Naive thymus-derived CD8-positive, alpha-beta T cell (primary cell): ENCODE measurements around the gene SNN. TPM values are rescaled to one million over a fixed set of nuclear protein-coding genes. Genes with fewer than 3 reads are reported as not detected.

ENCODE experiments used
- ATAC-seq, 2 donors: fragments of 150-1000 bp; cut with Tn5 transposase in 1 of 2; sonication (Bioruptor Pico), chemical (Tn5 transposase) in 1 of 2; 1 replicate in 1 of 2; 2 replicates in 1 of 2; pipeline ENCODE4 v1.10.0; 2021; ENCODE audit warnings: mild to moderate bottlenecking in 2 of 2, moderate library complexity in 2 of 2
- POLR2A ChIA-PET: fragments of 350-600 bp; sonication (Branson Sonifier 250); formaldehyde crosslinking; loops from one replicate; lab custom pipeline; 2021; ENCODE audit warnings: antibody characterized with exemption; lab: Charles Lee
- DNase-seq, 10 donors: peaks; one replicate each; pipeline versions ENCODE4 v3.0.0 to v3.0.0-alpha.2; 2020 to 2022
- H3K27ac Mint-ChIP-seq, 10 donors: one replicate each; pipeline ENCODE4 v1.8.0; 2020 to 2022; ENCODE audit warnings: mild to moderate bottlenecking in 10 of 10, mixed read lengths in 10 of 10, moderate library complexity in 4 of 10, inconsistent platforms in 1 of 10
- H3K27me3 Mint-ChIP-seq, 5 donors: one replicate each; pipeline ENCODE4 v1.8.0; 2021 to 2022; ENCODE audit warnings: mixed read lengths in 5 of 5
- H3K36me3 Mint-ChIP-seq, 3 donors: one replicate each; pipeline ENCODE4 v1.8.0; 2020 to 2022; ENCODE audit warnings: mixed read lengths in 3 of 3, mild to moderate bottlenecking in 2 of 3, inconsistent platforms in 1 of 3
- H3K4me1 Mint-ChIP-seq, 4 donors: one replicate each; pipeline ENCODE4 v1.8.0; 2021 to 2022; ENCODE audit warnings: mixed read lengths in 4 of 4
- H3K4me3 Mint-ChIP-seq, 10 donors: one replicate each; pipeline ENCODE4 v1.8.0; 2020 to 2022; ENCODE audit warnings: mild to moderate bottlenecking in 10 of 10, mixed read lengths in 10 of 10, moderate library complexity in 6 of 10, inconsistent platforms in 1 of 10
- H3K9me3 Mint-ChIP-seq, 9 donors: one replicate each; pipeline ENCODE4 v1.8.0; 2020 to 2022; ENCODE audit warnings: mixed read lengths in 9 of 9, mild to moderate bottlenecking in 3 of 9, inconsistent platforms in 1 of 9, moderate library complexity in 1 of 9
- polyA plus RNA-seq, 3 donors: library from polyadenylated mRNA; unstranded; fragments of 300-500 nt; fragmentation: Illumina TruSeq; gene quantifications; one replicate each; pipeline ENCODE4 v1.2.3, GENCODE V29; 2021
- total RNA-seq, 8 experiments: library from RNA in 2 of 8; stranded (reverse) in 2 of 8; gene quantifications; one replicate each; pipeline ENCODE4 v1.2.3 and lab custom pipeline; 2021 to 2026

SNN gene
- total and polyA plus RNA-seq, 5 experiments from 2014 or later: 16.0 to 26.9 (median 24.4) TPM

GRCh38 chr16:11685844-11686618 is 17.8 kb downstream of the SNN start:
- DNase-seq: no peak
- Mint-ChIP-seq H3K27me3 (no peaks in the 10 kb centered on the region), H3K4me3 (no peak overlapping the region), H3K4me1 (peaks cover 11 to 78% (median 37%) of the 10 kb centered on the region in 4 donors), H3K36me3 (peaks cover 0 to 78% (median 24%) of the 10 kb centered on the region in 3 donors), H3K9me3 (no peaks in the 10 kb centered on the region), H3K27ac (peak overlapping the region in 6 of 10 donors; percentile 8 to 69 (median 24))
- POLR2A ChIA-PET: no interaction called here
- ATAC-seq: no peak

GRCh38 chr16:11686713-11687380 is 18.6 kb downstream of the SNN start:
- Mint-ChIP-seq H3K27me3 (no peaks in the 10 kb centered on the region), H3K9me3 (no peaks in the 10 kb centered on the region), H3K4me1 (peaks cover 4 to 75% (median 30%) of the 10 kb centered on the region in 4 donors), H3K27ac (peak overlapping the region in 5 of 10 donors; percentile 8 to 72 (median 58)), H3K4me3 (no peak overlapping the region), H3K36me3 (peaks cover 0 to 85% (median 28%) of the 10 kb centered on the region in 3 donors)
- ATAC-seq (no peak), DNase-seq (no peak)
- POLR2A ChIA-PET: no interaction called here

GRCh38 chr16:11687601-11688519 is 19.6 kb downstream of the SNN start:
- Mint-ChIP-seq H3K27ac (peak overlapping the region in 6 of 10 donors; percentile 8 to 82 (median 58)), H3K27me3 (no peaks in the 10 kb centered on the region), H3K4me3 (no peak overlapping the region), H3K36me3 (peaks cover 0 to 90% (median 30%) of the 10 kb centered on the region in 3 donors), H3K9me3 (no peaks in the 10 kb centered on the region), H3K4me1 (peaks cover 4 to 66% (median 20%) of the 10 kb centered on the region in 4 donors)
- DNase-seq (no peak), ATAC-seq (no peak)
- POLR2A ChIA-PET: interaction anchor here (1.2 to 1.5 kb wide), 2 partner anchors 7 to 54 kb away, joined by 3 to 7 read pairs; no protein-coding TSS in a partner anchor

- no peaks in the 10 kb centered on the region for H3K27me3 Mint-ChIP-seq
- H3K4me1 Mint-ChIP-seq: peaks cover 4 to 60% (median 18%) of the 10 kb centered on the region in 4 donors
- DNase-seq (no peak), ATAC-seq (no peak)
- H3K9me3 Mint-ChIP-seq: no peaks in the 10 kb centered on the region
- peak overlapping the region in 3 of 10 donors; percentile 5 to 82 (median 66) for H3K27ac Mint-ChIP-seq
- POLR2A ChIA-PET: interaction anchor here (0.7 to 1.5 kb wide), 3 partner anchors 8 to 103 kb away, joined by 3 to 7 read pairs (median 3); no protein-coding TSS in a partner anchor
- H3K36me3 Mint-ChIP-seq: peaks cover 0 to 90% (median 30%) of the 10 kb centered on the region in 3 donors
- no peak overlapping the region for H3K4me3 Mint-ChIP-seq
These were observed 20.2 kb downstream of the SNN start for GRCh38 chr16:11688520-11688886.

- Mint-ChIP-seq H3K27me3 (no peaks in the 10 kb centered on the region), H3K4me3 (peak overlapping the region in 4 of 10 donors; percentile 13 to 58 (median 23)), H3K27ac (peak overlapping the region in 7 of 10 donors; percentile 19 to 82 (median 43)), H3K9me3 (no peaks in the 10 kb centered on the region), H3K36me3 (peaks cover 0 to 90% (median 28%) of the 10 kb centered on the region in 3 donors), H3K4me1 (peaks cover 4 to 53% (median 17%) of the 10 kb centered on the region in 4 donors)
- DNase-seq (no peak), ATAC-seq (peak; percentile 33 to 39)
- POLR2A ChIA-PET: interaction anchor here (0.7 to 2.8 kb wide), 5 partner anchors 9 to 102 kb away, joined by 3 to 13 read pairs (median 3); partner anchors contain the start of gene TXNDC11
These were observed 21.0 kb downstream of the SNN start for GRCh38 chr16:11689031-11689840.

GRCh38 chr16:11691235-11691634 is 23.0 kb downstream of the SNN start:
- peak overlapping the region in 1 of 10 donors; percentile 53 for H3K27ac Mint-ChIP-seq
- no peak for DNase-seq
- no peak for ATAC-seq
- H3K36me3 Mint-ChIP-seq: peaks cover 0 to 90% (median 21%) of the 10 kb centered on the region in 3 donors
- H3K27me3 Mint-ChIP-seq: no peaks in the 10 kb centered on the region
- H3K9me3 Mint-ChIP-seq: no peaks in the 10 kb centered on the region
- POLR2A ChIA-PET: interaction anchor here (2.8 kb wide), 1 partner anchor 21 kb away, joined by 13 read pairs; no protein-coding TSS in a partner anchor
- H3K4me3 Mint-ChIP-seq: no peak overlapping the region
- peaks cover 8 to 47% (median 21%) of the 10 kb centered on the region in 4 donors for H3K4me1 Mint-ChIP-seq

- Mint-ChIP-seq H3K4me1 (peaks cover 8 to 46% (median 24%) of the 10 kb centered on the region in 4 donors), H3K4me3 (no peak overlapping the region), H3K27me3 (no peaks in the 10 kb centered on the region), H3K36me3 (peaks cover 0 to 90% (median 15%) of the 10 kb centered on the region in 3 donors), H3K27ac (peak overlapping the region in 1 of 10 donors; percentile 57), H3K9me3 (no peaks in the 10 kb centered on the region)
- DNase-seq (no peak), ATAC-seq (no peak)
- POLR2A ChIA-PET: interaction anchor here (2.8 kb wide), 1 partner anchor 22 kb away, joined by 13 read pairs; no protein-coding TSS in a partner anchor
These were observed 23.5 kb downstream of the SNN start for GRCh38 chr16:11691771-11692170.

GRCh38 chr16:11692171-11692570 is 23.9 kb downstream of the SNN start:
- no peaks in the 10 kb centered on the region for H3K9me3 Mint-ChIP-seq
- peaks cover 8 to 49% (median 24%) of the 10 kb centered on the region in 4 donors for H3K4me1 Mint-ChIP-seq
- H3K27me3 Mint-ChIP-seq: no peaks in the 10 kb centered on the region
- POLR2A ChIA-PET: no interaction called here
- H3K4me3 Mint-ChIP-seq: no peak overlapping the region
- no peak for ATAC-seq
- peak overlapping the region in 2 of 10 donors; percentile 29 to 79 for H3K27ac Mint-ChIP-seq
- peaks cover 0 to 90% (median 12%) of the 10 kb centered on the region in 3 donors for H3K36me3 Mint-ChIP-seq
- DNase-seq: no peak

GRCh38 chr16:11692651-11693050 is 24.4 kb downstream of the SNN start:
- no peaks in the 10 kb centered on the region for H3K9me3 Mint-ChIP-seq
- no peak for ATAC-seq
- peaks cover 7 to 53% (median 26%) of the 10 kb centered on the region in 4 donors for H3K4me1 Mint-ChIP-seq
- no peak overlapping the region for H3K4me3 Mint-ChIP-seq
- H3K27ac Mint-ChIP-seq: peak overlapping the region in 5 of 10 donors; percentile 22 to 79 (median 37)
- H3K27me3 Mint-ChIP-seq: no peaks in the 10 kb centered on the region
- POLR2A ChIA-PET: no interaction called here
- peaks cover 0 to 90% (median 12%) of the 10 kb centered on the region in 3 donors for H3K36me3 Mint-ChIP-seq
- DNase-seq: no peak

GRCh38 chr16:11696266-11697012 is 28.2 kb downstream of the SNN start:
- Mint-ChIP-seq H3K36me3 (peaks cover 0 to 89% (median 7%) of the 10 kb centered on the region in 3 donors), H3K27ac (peak overlapping the region in 8 of 10 donors; percentile 14 to 73 (median 60)), H3K9me3 (no peaks in the 10 kb centered on the region), H3K4me1 (peaks cover 15 to 43% (median 31%) of the 10 kb centered on the region in 4 donors), H3K4me3 (peak overlapping the region in 1 of 10 donors; percentile 7), H3K27me3 (no peaks in the 10 kb centered on the region)
- ATAC-seq (no peak), DNase-seq (no peak)
- POLR2A ChIA-PET: no interaction called here
